ENCODE data around the gene GPR35. TPM values are rescaled to one million over a fixed set of nuclear protein-coding genes. Genes with fewer than 3 reads are reported as not detected.

Gene GPR35
- total RNA-seq, 1 experiment from 2014 or later, result 4.2 TPM

GRCh38 chr2:240581811-240582210 is 43.5 kb upstream of the GPR35 start:
- no TSS peak for BruUV-seq (replicated peaks)
- no peaks in the 10 kb centered on the region for H3K9me2 ChIP-seq (ENCODE audit: insufficient read depth)
- no peak overlapping the region for H3K27ac ChIP-seq (ENCODE audit: low read depth, low read length)
- no peaks in the 10 kb centered on the region for H3K9me3 ChIP-seq (ENCODE audit: control insufficient read depth in 1 of 2, insufficient read depth in 1 of 2, low read depth in 1 of 2, low read length in 2 of 2)
- ATAC-seq (no peak), DNase-seq (ENCODE audit: low read depth, low spot score) (no peak)
- H3K4me1 ChIP-seq (ENCODE audit: control insufficient read depth in 1 of 2, insufficient read depth in 2 of 2, low read length in 2 of 2), result peaks cover 46 to 62% of the 10 kb centered on the region in 2 experiments
- TF ChIP-seq ELF1 (IDR thresholded peaks at IDR 0.05; ENCODE audit: borderline replicate concordance, low read depth) (no peak), TCF7L2 (IDR thresholded peaks at IDR 0.05; ENCODE audit: borderline replicate concordance, extremely low read depth, insufficient read depth, insufficient read length) (no peak), FOSL1 (IDR thresholded peaks at IDR 0.05; ENCODE audit: low read depth) (no peak), EZH2 (IDR thresholded peaks at IDR 0.05) (no peak)
- TF ChIP-seq, protein P1, sequence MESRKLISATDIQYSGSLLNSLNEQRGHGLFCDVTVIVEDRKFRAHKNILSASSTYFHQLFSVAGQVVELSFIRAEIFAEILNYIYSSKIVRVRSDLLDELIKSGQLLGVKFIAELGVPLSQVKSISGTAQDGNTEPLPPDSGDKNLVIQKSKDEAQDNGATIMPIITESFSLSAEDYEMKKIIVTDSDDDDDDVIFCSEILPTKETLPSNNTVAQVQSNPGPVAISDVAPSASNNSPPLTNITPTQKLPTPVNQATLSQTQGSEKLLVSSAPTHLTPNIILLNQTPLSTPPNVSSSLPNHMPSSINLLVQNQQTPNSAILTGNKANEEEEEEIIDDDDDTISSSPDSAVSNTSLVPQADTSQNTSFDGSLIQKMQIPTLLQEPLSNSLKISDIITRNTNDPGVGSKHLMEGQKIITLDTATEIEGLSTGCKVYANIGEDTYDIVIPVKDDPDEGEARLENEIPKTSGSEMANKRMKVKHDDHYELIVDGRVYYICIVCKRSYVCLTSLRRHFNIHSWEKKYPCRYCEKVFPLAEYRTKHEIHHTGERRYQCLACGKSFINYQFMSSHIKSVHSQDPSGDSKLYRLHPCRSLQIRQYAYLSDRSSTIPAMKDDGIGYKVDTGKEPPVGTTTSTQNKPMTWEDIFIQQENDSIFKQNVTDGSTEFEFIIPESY (IDR thresholded peaks at IDR 0.05; ENCODE audit: extremely low read depth, insufficient replicate concordance, low read length), result no peak
- H3K9ac ChIP-seq (ENCODE audit: low read length), result peak overlapping the region; percentile 2; the same call in 1 of the 2 replicates
- H2AFZ ChIP-seq (ENCODE audit: low read depth, low read length, poor library complexity, severe bottlenecking), result no peak overlapping the region
- H4K20me1 ChIP-seq (ENCODE audit: insufficient read depth), result no peaks in the 10 kb centered on the region
- intact Hi-C loops (cut with micrococcal nuclease), result no loop called here
- H3K27me3 ChIP-seq (ENCODE audit: insufficient read depth, low read length), result no peaks in the 10 kb centered on the region
- peaks cover 71% of the 10 kb centered on the region for H3K79me2 ChIP-seq (ENCODE audit: insufficient read depth, low read length)
- POLR2A ChIA-PET, result no interaction called here
- no peak overlapping the region for H3K4me3 ChIP-seq (replicated peaks in 1 of 2; ENCODE audit: low read depth in 1 of 2, low read length in 2 of 2)
- H3K36me3 ChIP-seq (ENCODE audit: control insufficient read depth in 1 of 2, insufficient read depth in 2 of 2, low read length in 2 of 2), result no peaks in the 10 kb centered on the region
- H3K4me2 ChIP-seq (ENCODE audit: low read length), result no peak overlapping the region
- RAD21 ChIA-PET (ENCODE audit: low non-redundant PET in 1 of 2, low total read pairs in 2 of 2, uncharacterized antibody in 2 of 2, unreplicated experiment in 2 of 2), result no interaction called here
- CTCF ChIA-PET, result interaction anchor here (1.2 kb wide), 1 partner anchor 16 kb away, joined by 3 read pairs; no protein-coding TSS in a partner anchor

DNA sequence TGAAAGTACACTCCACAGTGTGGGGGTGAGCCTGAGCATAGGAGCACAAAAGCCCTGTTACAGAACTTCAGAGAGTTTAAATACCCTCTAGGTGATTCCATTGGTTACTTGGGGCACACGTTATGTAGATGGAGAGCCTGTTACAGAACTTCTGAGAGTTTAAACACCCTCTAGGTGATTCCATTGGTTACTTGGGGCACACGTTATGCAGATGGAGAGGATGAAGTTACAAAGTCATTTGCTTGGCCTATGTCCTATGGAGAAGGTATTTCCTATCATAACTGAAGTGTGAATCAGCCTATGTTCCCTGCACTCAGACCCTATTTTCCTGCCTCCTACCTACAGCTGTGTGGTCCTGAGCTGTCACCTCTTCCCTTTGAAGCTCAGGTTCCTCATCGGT is 42.5 kb upstream of the GPR35 start:
- Histone ChIP-seq H3K4me1 (ENCODE audit: control insufficient read depth in 1 of 2, insufficient read depth in 2 of 2, low read length in 2 of 2) (peaks cover 50 to 68% of the 10 kb centered on the region in 2 experiments), H3K4me3 (replicated peaks in 1 of 2; ENCODE audit: low read depth in 1 of 2, low read length in 2 of 2) (no peak overlapping the region), H3K9me3 (ENCODE audit: control insufficient read depth in 1 of 2, insufficient read depth in 1 of 2, low read depth in 1 of 2, low read length in 2 of 2) (no peaks in the 10 kb centered on the region), H3K9me2 (ENCODE audit: insufficient read depth) (no peaks in the 10 kb centered on the region), H3K79me2 (ENCODE audit: insufficient read depth, low read length) (peaks cover 80% of the 10 kb centered on the region), H3K27ac (ENCODE audit: low read depth, low read length) (no peak overlapping the region), H3K9ac (ENCODE audit: low read length) (no peak overlapping the region), H3K4me2 (ENCODE audit: low read length) (no peak overlapping the region), H4K20me1 (ENCODE audit: insufficient read depth) (no peaks in the 10 kb centered on the region), H3K27me3 (ENCODE audit: insufficient read depth, low read length) (no peaks in the 10 kb centered on the region), H3K36me3 (ENCODE audit: control insufficient read depth in 1 of 2, insufficient read depth in 2 of 2, low read length in 2 of 2) (no peaks in the 10 kb centered on the region), H2AFZ (ENCODE audit: low read depth, low read length, poor library complexity, severe bottlenecking) (no peak overlapping the region)
- intact Hi-C loops (cut with micrococcal nuclease), result no loop called here
- ChIA-PET POLR2A (no interaction called here), RAD21 (ENCODE audit: low non-redundant PET in 1 of 2, low total read pairs in 2 of 2, uncharacterized antibody in 2 of 2, unreplicated experiment in 2 of 2) (no interaction called here), CTCF (interaction anchor here (1.2 kb wide), 1 partner anchor 17 kb away, joined by 3 read pairs; no protein-coding TSS in a partner anchor)
- BruUV-seq (replicated peaks), result no TSS peak
- no peak for TF ChIP-seq FOSL1 (IDR thresholded peaks at IDR 0.05; ENCODE audit: low read depth)
- no peak for TF ChIP-seq MAX (IDR thresholded peaks at IDR 0.05)
- no peak for TF ChIP-seq EZH2 (IDR thresholded peaks at IDR 0.05)
- TF ChIP-seq CBX3 (IDR thresholded peaks at IDR 0.05; ENCODE audit: low read depth), result no peak
- TF ChIP-seq YY1 (IDR thresholded peaks at IDR 0.05; ENCODE audit: extremely low read depth, insufficient replicate concordance, low read depth, low read length), result no peak
- no peak for TF ChIP-seq POLR2AphosphoS5 (IDR thresholded peaks at IDR 0.05; ENCODE audit: low read depth, low read length)
- TF ChIP-seq, protein P1 (IDR thresholded peaks at IDR 0.05; ENCODE audit: extremely low read depth, insufficient replicate concordance, low read length), result no peak
- ATAC-seq, result no peak
- DNase-seq (ENCODE audit: low read depth, low spot score), result no peak

Measured in HCT116 (cell line).